Kasumi-1 (cell line): ENCODE measurements around the gene CYP4F12.
A peak's percentile ranks its signal among the peaks of the same experiment; 100 is the strongest.

Experiments used
- DNase-seq, 2 experiments: peaks; one replicate each; lab custom pipeline; 2025; lab: John Stamatoyannopoulos, UW

Gene CYP4F12

GRCh38 chr19:15702534-15702930 is 29.6 kb downstream of the CYP4F12 start:
- DNase-seq: peak; percentile 91 to 92

DNA sequence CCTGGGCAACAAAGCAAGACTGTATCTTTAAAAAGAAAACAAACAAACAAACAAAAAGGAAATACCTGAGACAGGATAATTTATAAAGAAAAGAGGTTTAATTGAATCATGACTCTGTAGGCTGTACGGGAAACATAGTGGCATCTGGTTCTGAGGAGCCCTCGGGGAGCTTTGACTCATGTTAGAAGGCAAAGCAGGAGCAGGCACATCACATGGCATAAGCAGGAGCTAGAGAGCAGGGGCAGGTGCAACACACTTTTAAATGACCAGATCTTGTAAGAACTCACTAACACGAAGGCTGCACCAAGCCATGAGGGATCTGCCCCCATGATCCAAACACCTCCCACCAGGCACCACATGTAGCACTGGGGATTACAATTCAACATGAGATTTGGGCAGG is 41.8 kb downstream of the CYP4F12 start:
- no peak for DNase-seq

GRCh38 chr19:15715642-15716041 is 42.8 kb downstream of the CYP4F12 start:
- DNase-seq: no peak

GRCh38 chr19:15717809-15718208 is 44.9 kb downstream of the CYP4F12 start:
- DNase-seq: no peak

- DNase-seq: no peak
Observed at GRCh38 chr19:15721268-15721667, 48.4 kb downstream of the CYP4F12 start.

- no peak for DNase-seq
Observed at GRCh38 chr19:15722956-15723355, 50.1 kb downstream of the CYP4F12 start.

GRCh38 chr19:15727724-15728123 is 54.8 kb downstream of the CYP4F12 start, which contains the start of gene OR10H2:
OR10H2 (plus strand) TSS chr19:15728024; CDS start chr19:15728044, 20 bp downstream.
- no peak for DNase-seq

DNA sequence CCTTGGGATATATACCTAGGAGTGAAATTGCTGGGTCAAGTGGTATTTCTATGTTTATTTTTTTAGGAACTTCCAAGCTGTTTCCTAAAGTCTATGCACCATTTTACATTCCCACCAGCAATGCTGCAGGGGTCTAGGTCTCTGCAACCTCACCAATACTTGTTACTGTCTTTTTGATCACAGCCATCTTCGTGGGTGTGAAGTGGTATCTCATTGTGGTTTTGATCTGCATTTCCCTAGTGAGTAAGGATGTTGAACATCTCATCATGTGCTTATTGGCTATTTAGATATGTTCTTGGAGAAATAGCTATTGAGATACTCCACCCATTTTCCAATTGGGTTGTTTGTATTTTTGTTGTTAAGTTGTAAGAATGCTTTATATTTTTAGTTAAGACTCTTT is 57.7 kb downstream of the CYP4F12 start:
- no peak for DNase-seq

DNA sequence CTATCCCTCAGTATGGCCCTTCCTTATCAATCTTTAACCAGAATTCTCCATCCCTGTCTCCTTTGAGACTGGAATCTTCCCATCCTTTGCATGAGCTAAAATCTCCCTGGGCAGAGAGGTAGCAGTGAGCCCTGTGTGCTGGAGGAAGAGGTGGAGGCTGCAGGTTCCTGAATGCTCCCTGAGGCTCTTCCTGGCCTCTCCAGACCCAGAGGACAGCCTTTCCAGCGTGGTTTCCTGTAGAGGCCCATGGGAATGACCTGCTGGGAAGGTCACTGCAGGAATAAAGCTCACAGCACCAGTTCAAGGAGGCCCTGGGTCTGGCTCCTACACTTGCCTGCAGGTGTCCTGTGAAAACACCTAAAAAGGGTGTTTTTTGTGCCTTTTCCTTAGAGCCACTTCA is 59.5 kb downstream of the CYP4F12 start:
- DNase-seq: no peak

DNA sequence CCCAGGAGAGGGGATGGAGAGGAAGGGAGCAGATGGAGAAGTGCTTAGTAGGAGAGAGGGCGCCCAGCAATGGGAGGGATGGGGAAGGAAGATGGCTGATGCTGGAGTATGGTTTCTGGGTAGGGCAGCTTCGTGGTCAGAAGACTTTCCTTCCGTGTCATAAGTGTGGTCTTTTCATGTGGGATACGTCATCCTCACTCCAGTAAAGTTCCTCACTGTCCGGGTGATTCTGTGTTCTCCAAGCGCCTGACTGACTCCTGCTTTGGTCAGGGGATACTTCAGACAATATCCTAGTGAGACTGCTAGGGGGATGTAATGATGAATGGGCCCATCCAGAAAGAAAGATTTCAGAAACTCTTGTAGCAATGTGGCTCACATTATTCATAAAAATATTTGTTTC is 61.0 kb downstream of the CYP4F12 start:
- no peak for DNase-seq

DNA sequence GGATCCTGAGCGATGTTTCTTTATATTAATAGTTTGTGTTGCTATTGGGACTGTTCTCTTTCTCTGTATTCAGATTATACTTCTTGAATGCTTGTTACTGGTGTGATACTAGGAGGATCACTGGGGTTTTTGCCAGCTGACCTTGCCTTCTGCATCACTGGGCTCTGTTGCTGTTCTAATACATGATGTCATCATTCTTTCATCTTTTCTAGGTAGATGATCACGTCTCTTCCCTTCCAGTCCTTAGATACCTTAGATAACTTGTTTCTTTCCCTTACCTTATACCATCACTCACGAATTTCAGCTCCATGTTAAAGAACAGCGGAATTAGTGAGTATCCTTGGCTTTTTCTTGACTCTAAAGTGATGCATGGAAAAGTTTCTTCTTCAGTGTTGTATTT is 64.8 kb downstream of the CYP4F12 start, which contains the start of gene OR10H3:
TSS of gene OR10H3 (plus strand) at position 264 of the 400 bp plus-strand sequence. CDS start 3,408 bp downstream, outside the sequence.
- no peak for DNase-seq

DNA sequence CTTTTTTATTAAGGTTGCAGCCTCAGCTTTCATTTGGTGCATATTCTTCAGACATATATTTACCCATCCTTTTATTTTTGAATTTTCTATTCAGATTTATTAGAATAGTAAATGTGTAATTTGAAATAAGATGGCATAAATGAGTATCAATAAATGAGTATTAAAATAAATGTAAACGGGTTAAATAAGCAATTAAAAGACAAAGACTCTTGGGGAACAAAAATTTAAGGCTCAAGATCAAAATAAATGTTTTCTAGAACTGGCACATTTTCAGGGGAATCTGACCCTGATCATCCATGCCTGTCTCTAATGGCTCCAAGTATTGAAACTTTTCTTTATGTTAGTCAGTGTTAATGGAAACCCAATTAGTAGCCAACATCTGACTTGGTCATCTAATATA is 67.9 kb downstream of the CYP4F12 start:
- DNase-seq: no peak
